T-helper 2 cell treated with Interferon-gamma antibody and Interleukin-4, amounts not matched to agents 5 μg/mL and 100 μg/mL, for 36 hours (primary cell): ENCODE data around the gene NACA2.
"Not testable (repeated sequence)": the region's sequence is repeated elsewhere in the genome, so short reads cannot be mapped to it uniquely, and the experiment has no call there.

Source experiments
- DNase-seq: peaks from one replicate; pipeline ENCODE4 v3.0.0; 2021; ENCODE audit warnings: low spot score
- H3K27ac Mint-ChIP-seq: one replicate; pipeline ENCODE4 v1.8.0; 2021; ENCODE audit warnings: mild to moderate bottlenecking, mixed read lengths
- H3K27me3 Mint-ChIP-seq: one replicate; pipeline ENCODE4 v1.8.0; 2021; ENCODE audit warnings: low read depth, mixed read lengths
- H3K36me3 Mint-ChIP-seq: one replicate; pipeline ENCODE4 v1.8.0; 2021; ENCODE audit warnings: low read depth, mixed read lengths
- H3K4me1 Mint-ChIP-seq: one replicate; pipeline ENCODE4 v1.8.0; 2021; ENCODE audit warnings: low read depth, mixed read lengths
- H3K4me3 Mint-ChIP-seq: one replicate; pipeline ENCODE4 v1.8.0; 2022; ENCODE audit warnings: mild to moderate bottlenecking, moderate library complexity, mixed read lengths
- H3K9me3 Mint-ChIP-seq: one replicate; pipeline ENCODE4 v1.8.0; 2021; ENCODE audit warnings: mixed read lengths

NACA2 gene

DNA sequence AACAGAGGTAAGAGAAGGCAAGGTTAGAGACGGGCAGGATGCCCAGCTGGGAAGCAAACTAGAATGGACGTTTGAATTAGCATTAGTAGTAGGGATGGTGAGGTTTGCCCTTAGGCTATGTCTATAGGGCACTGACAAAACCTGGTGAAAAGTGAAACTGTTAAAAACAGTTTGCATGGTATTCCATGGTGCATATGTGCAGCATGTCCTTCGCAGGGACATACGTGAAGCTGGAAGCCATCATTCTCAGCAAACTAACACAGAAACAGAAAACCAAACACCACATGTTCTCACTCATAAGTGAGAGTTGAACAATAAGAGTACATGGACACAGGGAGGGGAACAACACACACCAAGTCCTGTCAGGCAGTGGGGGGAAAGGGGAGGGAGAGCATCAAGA is 25.8 kb downstream of the NACA2 start:
- Mint-ChIP-seq H3K4me1 (no peaks in the 10 kb centered on the region), H3K36me3 (no peaks in the 10 kb centered on the region), H3K9me3 (no peaks in the 10 kb centered on the region), H3K4me3 (no peak overlapping the region), H3K27ac (no peak overlapping the region), H3K27me3 (peaks cover 14% of the 10 kb centered on the region)
- DNase-seq: no peak

DNA sequence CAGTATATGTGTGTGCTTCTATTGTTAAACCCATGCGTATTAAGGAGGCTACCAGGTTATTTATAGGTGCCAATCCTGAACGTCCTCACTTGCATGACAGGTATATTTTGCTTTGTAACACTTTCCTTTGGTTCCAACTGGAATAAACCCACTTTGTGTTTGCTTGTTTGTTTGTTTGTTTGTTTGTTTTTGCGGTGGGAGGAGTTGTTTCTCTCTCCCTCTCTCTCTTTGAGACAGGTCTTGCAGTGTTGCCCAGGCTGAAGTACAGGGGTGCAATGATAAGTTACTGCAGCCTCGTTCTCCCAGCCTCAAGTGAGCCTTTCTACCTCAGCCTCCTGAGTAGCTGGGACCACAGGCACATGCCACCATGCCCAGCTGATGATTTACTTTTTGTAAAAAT is 28.7 kb downstream of the NACA2 start:
- H3K36me3 Mint-ChIP-seq: no peaks in the 10 kb centered on the region
- no peak overlapping the region for H3K4me3 Mint-ChIP-seq
- no peak for DNase-seq
- H3K27ac Mint-ChIP-seq: no peak overlapping the region
- no peaks in the 10 kb centered on the region for H3K4me1 Mint-ChIP-seq
- H3K27me3 Mint-ChIP-seq: peaks cover 20% of the 10 kb centered on the region
- H3K9me3 Mint-ChIP-seq: no peaks in the 10 kb centered on the region

DNA sequence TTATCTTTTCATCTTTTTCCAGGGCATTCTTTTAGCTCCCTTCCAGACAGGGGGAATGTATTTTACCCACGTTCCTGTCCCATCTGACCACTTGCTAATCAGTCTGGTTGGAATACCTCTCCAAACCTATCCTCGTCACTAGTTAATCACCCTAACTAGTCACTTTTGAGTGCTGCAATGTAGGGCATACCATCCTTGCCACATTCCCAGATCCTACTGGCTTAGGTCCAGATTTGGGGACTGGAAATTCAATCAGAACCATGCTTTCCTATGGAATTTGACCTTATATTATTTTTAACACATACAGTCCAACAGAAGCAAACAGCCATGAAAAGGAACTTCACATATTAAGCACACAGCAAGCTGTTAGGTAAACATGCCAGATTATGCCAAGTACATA is 29.7 kb downstream of the NACA2 start:
- H3K4me3 Mint-ChIP-seq: no peak overlapping the region
- no peak overlapping the region for H3K27ac Mint-ChIP-seq
- no peak for DNase-seq
- peaks cover 26% of the 10 kb centered on the region for H3K27me3 Mint-ChIP-seq
- H3K4me1 Mint-ChIP-seq: no peaks in the 10 kb centered on the region
- no peaks in the 10 kb centered on the region for H3K36me3 Mint-ChIP-seq
- no peaks in the 10 kb centered on the region for H3K9me3 Mint-ChIP-seq

GRCh38 chr17:61560071-61560470 is 30.9 kb downstream of the NACA2 start:
- no peak overlapping the region for H3K27ac Mint-ChIP-seq
- no peaks in the 10 kb centered on the region for H3K4me1 Mint-ChIP-seq
- H3K4me3 Mint-ChIP-seq: no peak overlapping the region
- no peaks in the 10 kb centered on the region for H3K9me3 Mint-ChIP-seq
- H3K27me3 Mint-ChIP-seq: peaks cover 29% of the 10 kb centered on the region
- no peaks in the 10 kb centered on the region for H3K36me3 Mint-ChIP-seq
- DNase-seq: no peak

DNA sequence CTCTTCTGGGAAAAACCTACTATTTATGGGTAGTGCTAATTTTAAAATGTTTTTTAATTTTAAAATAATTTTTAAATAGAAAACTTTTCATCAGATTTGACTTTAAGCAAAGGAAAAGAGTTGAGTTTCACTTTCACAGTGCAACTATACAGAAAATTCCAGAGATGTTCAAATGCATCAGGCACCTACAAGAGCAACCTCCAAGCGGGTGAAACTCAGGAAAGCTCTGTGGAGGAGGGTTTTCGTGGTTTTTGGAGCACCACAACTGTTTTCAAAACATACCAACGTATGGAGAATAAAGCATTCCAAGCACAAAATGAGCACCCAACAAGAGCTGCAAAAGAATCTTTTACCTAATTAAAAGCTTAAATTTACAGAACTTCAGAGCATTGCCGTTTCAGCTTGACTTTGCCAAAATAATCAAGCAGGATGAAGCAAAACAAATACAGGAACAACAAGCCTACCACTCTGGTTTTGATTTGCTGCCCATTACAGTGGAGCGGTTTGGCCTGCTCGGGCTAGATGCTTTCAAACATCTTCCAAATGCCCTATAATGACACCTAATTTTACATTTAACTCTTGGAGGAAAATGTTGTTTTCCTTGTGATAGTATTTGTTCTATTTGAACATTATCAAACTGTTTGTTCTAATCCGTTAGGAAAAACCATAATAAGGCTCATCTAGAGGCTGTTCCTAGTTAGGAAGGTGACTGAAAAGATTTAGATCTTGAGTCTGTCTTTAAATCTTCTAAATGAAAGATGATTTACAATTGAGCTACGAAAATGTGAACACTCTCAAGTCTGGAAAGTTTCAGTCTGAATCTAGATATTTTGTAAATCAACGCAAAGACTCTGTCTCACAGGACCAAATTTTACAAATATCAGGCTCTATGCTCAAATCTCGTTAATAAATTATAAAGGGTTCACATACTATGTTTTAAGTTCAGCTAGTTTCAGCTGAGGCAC is 34.5 kb downstream of the NACA2 start:
- no peak for DNase-seq
- Mint-ChIP-seq H3K27me3 (peaks cover 29% of the 10 kb centered on the region), H3K4me1 (no peaks in the 10 kb centered on the region), H3K36me3 (no peaks in the 10 kb centered on the region), H3K27ac (no peak overlapping the region), H3K9me3 (no peaks in the 10 kb centered on the region), H3K4me3 (no peak overlapping the region)

GRCh38 chr17:61555127-61555566 is 35.9 kb downstream of the NACA2 start:
- Mint-ChIP-seq H3K4me1 (no peaks in the 10 kb centered on the region), H3K27me3 (peaks cover 32% of the 10 kb centered on the region), H3K4me3 (no peak overlapping the region), H3K9me3 (no peaks in the 10 kb centered on the region), H3K36me3 (no peaks in the 10 kb centered on the region), H3K27ac (no peak overlapping the region)
- no peak for DNase-seq

DNA sequence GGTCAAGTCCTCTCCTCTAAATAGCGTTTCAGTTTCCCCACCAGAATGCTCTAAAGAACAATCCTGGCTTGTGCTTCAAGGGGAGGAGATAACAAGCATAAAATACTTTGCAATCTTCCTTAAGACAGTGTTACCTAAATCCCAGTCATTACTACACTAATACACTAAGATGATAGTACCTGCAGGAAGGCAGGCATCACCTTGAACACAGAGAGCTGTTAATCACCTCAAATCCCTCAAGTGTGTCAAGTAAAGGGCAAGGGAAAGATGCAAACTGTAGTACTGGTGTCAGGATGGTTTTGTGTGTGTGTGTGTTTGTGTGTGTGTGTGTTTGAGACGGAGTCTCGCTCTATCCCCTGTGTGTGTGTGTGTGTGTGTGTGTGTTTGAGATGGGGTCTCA is 36.8 kb downstream of the NACA2 start:
- H3K4me1 Mint-ChIP-seq: no peaks in the 10 kb centered on the region
- no peak overlapping the region for H3K27ac Mint-ChIP-seq
- H3K27me3 Mint-ChIP-seq: peaks cover 38% of the 10 kb centered on the region
- no peaks in the 10 kb centered on the region for H3K9me3 Mint-ChIP-seq
- no peak for DNase-seq
- H3K36me3 Mint-ChIP-seq: no peaks in the 10 kb centered on the region
- no peak overlapping the region for H3K4me3 Mint-ChIP-seq

- peaks cover 42% of the 10 kb centered on the region for H3K27me3 Mint-ChIP-seq
- not testable (repeated sequence) for H3K27ac Mint-ChIP-seq, H3K36me3 Mint-ChIP-seq, H3K4me1 Mint-ChIP-seq, H3K4me3 Mint-ChIP-seq, DNase-seq, H3K9me3 Mint-ChIP-seq
Measured at GRCh38 chr17:61552560-61552959, 38.5 kb downstream of the NACA2 start.

GRCh38 chr17:61551255-61551742 is 39.7 kb downstream of the NACA2 start:
- no peaks in the 10 kb centered on the region for H3K9me3 Mint-ChIP-seq
- H3K36me3 Mint-ChIP-seq: no peaks in the 10 kb centered on the region
- DNase-seq: no peak
- no peak overlapping the region for H3K27ac Mint-ChIP-seq
- no peaks in the 10 kb centered on the region for H3K4me1 Mint-ChIP-seq
- peaks cover 40% of the 10 kb centered on the region for H3K27me3 Mint-ChIP-seq
- H3K4me3 Mint-ChIP-seq: no peak overlapping the region

DNA sequence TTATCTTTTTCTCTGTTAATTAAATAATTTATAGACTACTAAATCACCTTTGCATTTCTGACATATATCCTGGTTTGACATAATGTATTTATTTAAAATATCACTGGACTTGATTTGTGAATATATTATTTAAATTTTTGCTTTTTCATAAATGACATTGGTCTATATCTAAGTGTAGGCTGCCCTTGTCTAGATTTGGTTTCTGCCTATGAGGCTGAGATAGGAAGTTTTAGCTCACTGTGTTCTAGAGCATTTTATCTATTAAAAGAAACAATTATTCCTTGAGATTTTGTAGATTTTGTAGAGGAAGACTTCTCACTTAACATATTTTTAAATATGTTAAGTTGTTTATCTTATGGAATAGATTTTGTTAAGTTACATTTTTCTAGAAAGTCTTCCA is 43.9 kb downstream of the NACA2 start:
- Mint-ChIP-seq H3K27me3 (peaks cover 41% of the 10 kb centered on the region), H3K36me3 (no peaks in the 10 kb centered on the region), H3K4me1 (no peaks in the 10 kb centered on the region), H3K4me3 (no peak overlapping the region), H3K27ac (no peak overlapping the region), H3K9me3 (no peaks in the 10 kb centered on the region)
- no peak for DNase-seq

DNA sequence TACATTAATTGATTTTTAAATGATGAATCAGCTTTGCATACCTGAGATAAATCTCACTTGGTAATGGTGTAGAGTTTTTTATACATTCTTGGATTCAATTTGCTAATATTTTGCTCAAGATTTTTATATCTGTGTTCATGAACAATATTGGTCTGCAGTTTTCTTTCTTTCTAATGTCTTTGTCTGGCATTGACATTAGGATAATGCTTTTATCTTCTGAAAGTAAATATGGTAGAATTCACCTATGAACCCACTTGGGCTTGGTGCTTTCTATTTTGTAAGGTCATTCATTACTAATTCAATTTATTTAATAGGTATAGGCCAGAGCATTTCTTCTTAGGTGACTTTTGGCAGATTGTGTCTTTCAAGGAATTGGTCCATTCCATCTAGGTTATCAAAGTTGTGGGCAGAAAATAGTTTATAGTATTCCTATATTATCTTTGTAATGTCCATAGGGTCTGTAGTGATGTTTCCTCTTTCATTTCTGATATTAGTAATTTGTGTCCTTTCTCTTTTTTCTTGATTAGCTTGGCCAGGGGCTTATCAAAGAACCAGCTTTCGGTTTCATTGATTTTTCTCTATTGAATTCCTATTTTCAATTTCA is 45.6 kb downstream of the NACA2 start:
- Mint-ChIP-seq H3K27ac (no peak overlapping the region), H3K9me3 (peaks cover 4% of the 10 kb centered on the region), H3K36me3 (no peaks in the 10 kb centered on the region), H3K4me1 (no peaks in the 10 kb centered on the region), H3K4me3 (no peak overlapping the region), H3K27me3 (peaks cover 36% of the 10 kb centered on the region)
- no peak for DNase-seq

- no peaks in the 10 kb centered on the region for H3K4me1 Mint-ChIP-seq
- no peak for DNase-seq
- peaks cover 26% of the 10 kb centered on the region for H3K27me3 Mint-ChIP-seq
- no peak overlapping the region for H3K4me3 Mint-ChIP-seq
- H3K9me3 Mint-ChIP-seq: peaks cover 4% of the 10 kb centered on the region
- H3K27ac Mint-ChIP-seq: no peak overlapping the region
- no peaks in the 10 kb centered on the region for H3K36me3 Mint-ChIP-seq
Measured at GRCh38 chr17:61543786-61544415, 47.1 kb downstream of the NACA2 start.

- Mint-ChIP-seq H3K27ac (no peak overlapping the region), H3K4me1 (no peaks in the 10 kb centered on the region), H3K27me3 (peaks cover 16% of the 10 kb centered on the region), H3K4me3 (no peak overlapping the region), H3K9me3 (peaks cover 4% of the 10 kb centered on the region), H3K36me3 (no peaks in the 10 kb centered on the region)
- DNase-seq: no peak
Measured at GRCh38 chr17:61542027-61542426, 49.0 kb downstream of the NACA2 start.

GRCh38 chr17:61540874-61541273 is 50.1 kb downstream of the NACA2 start:
- Mint-ChIP-seq H3K27ac (no peak overlapping the region), H3K4me3 (no peak overlapping the region), H3K27me3 (peaks cover 12% of the 10 kb centered on the region), H3K36me3 (no peaks in the 10 kb centered on the region), H3K9me3 (peaks cover 4% of the 10 kb centered on the region), H3K4me1 (peaks cover 3% of the 10 kb centered on the region)
- DNase-seq: no peak
